ENCODE data around the gene GNAI3.
A peak's percentile ranks its signal among the peaks of the same experiment; 100 is the strongest.

The GNAI3 gene
- 161 to 312 (median 223) reads per million in 18 experiments for total RNA-seq

- DNase-seq = peak; percentile 97 to 98
Observed at GRCh38 chr1:109548321-109549267, at the start of gene GNAI3. GNAI3 (plus strand) TSS chr1:109548615; CDS start chr1:109548721, 106 bp downstream.

- no peak for DNase-seq
Observed at GRCh38 chr1:109499081-109499480, 49.3 kb upstream of the GNAI3 start.

- peak; percentile 18 to 52 for DNase-seq
Observed at GRCh38 chr1:109499661-109500536, 48.5 kb upstream of the GNAI3 start.

- DNase-seq = peak; percentile 24 to 33
Observed at GRCh38 chr1:109500941-109501381, 47.5 kb upstream of the GNAI3 start.

- peak; percentile 86 to 91 for DNase-seq
Observed at GRCh38 chr1:109501644-109502363, 46.6 kb upstream of the GNAI3 start.

- no peak for DNase-seq
Observed at GRCh38 chr1:109502364-109502851, 46.0 kb upstream of the GNAI3 start.

GRCh38 chr1:109503935-109504334 is 44.5 kb upstream of the GNAI3 start:
- no peak for DNase-seq

- no peak for DNase-seq
Observed at GRCh38 chr1:109504974-109505373, 43.4 kb upstream of the GNAI3 start.

- no peak for DNase-seq
Observed at GRCh38 chr1:109508001-109508872, 40.2 kb upstream of the GNAI3 start.

- no peak for DNase-seq
Observed at GRCh38 chr1:109508873-109509175, 39.6 kb upstream of the GNAI3 start.

- DNase-seq = peak; percentile 33 to 44
Observed at GRCh38 chr1:109509176-109510134, 39.0 kb upstream of the GNAI3 start, which contains the start of gene AMIGO1. AMIGO1 (minus strand) TSS chr1:109509727; CDS start chr1:109508912, 815 bp downstream.

- DNase-seq = no peak
Observed at GRCh38 chr1:109513110-109513710, 35.2 kb upstream of the GNAI3 start.

GRCh38 chr1:109514846-109515245 is 33.6 kb upstream of the GNAI3 start:
- no peak for DNase-seq

- no peak for DNase-seq
Observed at GRCh38 chr1:109516872-109517271, 31.5 kb upstream of the GNAI3 start.

GRCh38 chr1:109517337-109517736 is 31.1 kb upstream of the GNAI3 start:
- DNase-seq = no peak

GRCh38 chr1:109521002-109521951 is 27.1 kb upstream of the GNAI3 start:
- DNase-seq = no peak

- no peak for DNase-seq
Observed at GRCh38 chr1:109522026-109522425, 26.4 kb upstream of the GNAI3 start.

- no peak for DNase-seq
Observed at GRCh38 chr1:109523706-109524105, 24.7 kb upstream of the GNAI3 start.

Measured in inflammatory macrophage (primary cell).